ENCODE results near the gene AKR1B15.

DNA sequence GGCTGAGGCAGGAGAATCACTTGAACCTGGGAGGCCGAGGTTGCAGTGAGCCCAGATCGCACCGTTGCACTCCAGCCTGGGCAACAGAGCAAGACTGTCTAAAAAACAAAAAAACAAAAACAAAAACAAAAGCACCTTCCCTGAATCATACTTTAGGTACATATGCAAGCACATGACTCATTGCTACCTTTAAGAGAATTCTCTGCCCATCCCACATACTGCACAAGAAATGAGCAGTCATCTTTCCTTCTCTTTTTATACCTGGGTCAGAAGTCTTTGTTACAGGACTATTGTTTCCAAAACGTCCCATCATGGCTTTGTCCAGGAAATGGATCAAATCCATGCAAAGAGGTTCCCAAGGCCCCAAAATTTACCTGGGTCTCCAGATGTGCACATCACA, 43.1 kb upstream of the AKR1B15 start:
- no peak for TF ChIP-seq CTCF (IDR thresholded peaks at IDR 0.05)
- no peak for TF ChIP-seq POLR2A (IDR thresholded peaks at IDR 0.05)

All from heart left ventricle (tissue), 13 donors.